Epithelial cell of esophagus (primary cell): ENCODE data around the gene PRSS23.

Source experiments
- DNase-seq: peaks from one replicate; pipeline ENCODE4 v3.0.0; 2010; ENCODE audit warnings: low read depth
- H3K4me3 ChIP-seq: 2 replicates; pipeline ENCODE4 v1.5.1; 2011; ENCODE audit warnings: mild to moderate bottlenecking, low read length, control low read depth
- TF ChIP-seq, protein P1 (sequence below): IDR thresholded peaks from 2 replicates; pipeline ENCODE4 v1.5.1; 2011; ENCODE audit warnings: low read depth, mild to moderate bottlenecking, low read length, control low read depth, inconsistent platforms; ENCODE audit not compliant: insufficient read depth; ENCODE audit errors: missing control alignments

PRSS23 gene

DNA sequence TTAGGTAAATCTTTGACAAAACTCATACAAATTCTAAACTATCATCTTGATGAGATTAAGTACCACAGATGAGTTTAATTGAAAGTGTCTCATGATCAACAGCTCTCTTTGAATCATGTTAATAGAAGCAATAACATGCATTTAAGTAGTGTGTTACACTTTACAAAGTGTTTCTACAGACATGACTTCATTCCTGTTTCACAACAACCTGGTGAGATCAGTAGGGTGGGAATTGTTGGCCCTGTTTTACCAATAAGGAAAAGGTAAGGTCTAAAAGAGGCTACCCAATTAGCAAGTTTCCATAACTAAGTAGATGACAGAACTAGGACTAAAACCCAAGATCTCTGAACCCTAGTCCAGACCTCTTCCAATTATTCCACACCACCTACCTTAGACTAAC lies 12.7 kb upstream of the PRSS23 start:
- no peak overlapping the region for H3K4me3 ChIP-seq
- TF ChIP-seq, protein P1, sequence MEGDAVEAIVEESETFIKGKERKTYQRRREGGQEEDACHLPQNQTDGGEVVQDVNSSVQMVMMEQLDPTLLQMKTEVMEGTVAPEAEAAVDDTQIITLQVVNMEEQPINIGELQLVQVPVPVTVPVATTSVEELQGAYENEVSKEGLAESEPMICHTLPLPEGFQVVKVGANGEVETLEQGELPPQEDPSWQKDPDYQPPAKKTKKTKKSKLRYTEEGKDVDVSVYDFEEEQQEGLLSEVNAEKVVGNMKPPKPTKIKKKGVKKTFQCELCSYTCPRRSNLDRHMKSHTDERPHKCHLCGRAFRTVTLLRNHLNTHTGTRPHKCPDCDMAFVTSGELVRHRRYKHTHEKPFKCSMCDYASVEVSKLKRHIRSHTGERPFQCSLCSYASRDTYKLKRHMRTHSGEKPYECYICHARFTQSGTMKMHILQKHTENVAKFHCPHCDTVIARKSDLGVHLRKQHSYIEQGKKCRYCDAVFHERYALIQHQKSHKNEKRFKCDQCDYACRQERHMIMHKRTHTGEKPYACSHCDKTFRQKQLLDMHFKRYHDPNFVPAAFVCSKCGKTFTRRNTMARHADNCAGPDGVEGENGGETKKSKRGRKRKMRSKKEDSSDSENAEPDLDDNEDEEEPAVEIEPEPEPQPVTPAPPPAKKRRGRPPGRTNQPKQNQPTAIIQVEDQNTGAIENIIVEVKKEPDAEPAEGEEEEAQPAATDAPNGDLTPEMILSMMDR: no peak
- DNase-seq: peak; percentile 70

DNA sequence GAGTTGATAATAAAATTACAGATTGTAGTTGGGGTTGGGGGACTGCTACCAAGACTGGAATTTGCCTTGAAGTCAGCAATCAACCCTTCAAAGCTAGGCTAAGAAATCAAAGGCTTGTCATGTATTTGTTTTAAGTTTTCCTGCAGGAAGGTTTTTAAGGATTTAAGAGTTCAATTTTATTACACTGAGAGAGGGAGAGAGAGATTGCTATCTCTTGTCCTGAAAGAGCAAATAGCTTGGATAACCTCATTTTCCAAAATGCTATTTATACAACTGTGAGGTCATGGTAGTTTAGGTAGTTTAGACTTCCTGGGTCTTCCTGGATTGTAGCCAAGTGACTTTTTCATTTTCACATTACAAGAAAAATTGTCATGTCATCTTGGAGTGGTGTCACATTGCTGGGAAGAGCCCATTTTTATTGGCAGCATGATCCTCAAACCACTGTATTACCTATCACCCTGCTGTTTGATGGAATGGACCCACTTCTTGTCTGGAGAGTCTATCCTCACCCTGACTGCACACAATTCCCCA lies 10.1 kb upstream of the PRSS23 start:
- TF ChIP-seq, protein P1: no peak
- DNase-seq: no peak
- no peak overlapping the region for H3K4me3 ChIP-seq

DNA sequence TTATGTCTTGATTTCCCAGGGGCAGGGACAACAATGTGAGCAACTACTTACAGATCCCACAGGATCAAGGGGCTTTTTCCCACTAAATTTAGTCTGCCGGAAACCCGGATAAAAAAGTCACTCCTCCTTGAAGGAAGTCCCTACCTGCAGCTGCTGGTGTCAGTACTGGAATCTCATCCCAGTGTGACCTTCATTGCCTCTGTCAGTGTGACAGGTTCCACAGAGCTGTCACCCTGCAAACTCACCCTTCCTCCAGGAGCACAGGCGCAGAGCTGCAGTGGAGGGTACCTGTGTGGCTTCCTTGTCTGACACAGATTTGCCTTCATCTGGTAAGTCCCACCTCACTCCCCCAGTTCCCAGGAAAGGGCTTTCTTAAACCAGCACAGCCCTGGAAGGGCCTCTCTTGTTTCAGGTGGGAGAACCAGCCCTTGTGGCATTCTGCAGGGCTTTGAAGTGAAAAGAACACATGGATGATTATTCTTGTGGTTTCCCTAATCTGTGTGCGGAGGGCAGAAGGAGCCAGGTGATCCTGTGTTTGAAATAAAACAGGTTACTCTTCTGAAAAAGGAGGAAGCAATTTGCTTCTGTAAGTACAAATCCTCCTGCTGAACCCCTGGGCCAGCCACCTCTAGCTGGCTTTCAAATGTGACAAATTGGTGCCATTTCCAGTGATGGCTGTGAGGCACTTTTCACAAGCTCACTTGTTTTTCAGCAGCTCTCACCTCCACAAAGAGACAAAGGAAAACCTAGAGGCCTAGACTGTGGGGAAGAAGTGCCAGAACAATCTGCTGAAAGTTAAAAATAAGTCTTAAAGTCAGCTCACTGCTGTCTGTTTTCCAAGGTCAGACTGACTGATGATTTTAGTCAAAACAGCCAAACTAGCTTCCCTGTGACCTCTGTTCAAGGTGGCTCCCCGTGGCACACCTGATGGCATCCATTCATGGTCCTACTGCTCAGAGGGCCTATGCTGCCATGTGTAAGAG lies 9.2 kb upstream of the PRSS23 start:
- DNase-seq: no peak
- H3K4me3 ChIP-seq: no peak overlapping the region
- TF ChIP-seq, protein P1: no peak

DNA sequence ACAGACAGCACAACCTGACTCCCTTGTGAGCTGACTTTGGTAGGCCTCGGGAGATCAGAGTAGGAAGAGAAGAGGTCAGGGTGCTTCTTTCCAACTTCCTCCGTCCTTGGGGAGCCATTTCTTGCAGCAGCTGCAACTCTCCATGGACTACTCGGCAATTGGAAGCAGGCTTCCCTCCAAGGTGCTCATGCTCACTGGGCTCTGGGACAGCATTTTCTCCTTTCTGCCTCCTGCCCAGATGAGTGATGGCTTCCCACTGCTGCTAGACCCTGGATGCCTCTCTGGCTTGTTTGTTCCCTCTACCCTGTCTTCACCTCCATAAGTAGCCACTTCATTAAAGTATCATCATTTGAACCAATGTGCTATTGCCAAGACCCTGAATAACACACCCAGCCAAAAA lies 8.2 kb upstream of the PRSS23 start:
- TF ChIP-seq, protein P1: no peak
- H3K4me3 ChIP-seq: no peak overlapping the region
- no peak for DNase-seq

DNA sequence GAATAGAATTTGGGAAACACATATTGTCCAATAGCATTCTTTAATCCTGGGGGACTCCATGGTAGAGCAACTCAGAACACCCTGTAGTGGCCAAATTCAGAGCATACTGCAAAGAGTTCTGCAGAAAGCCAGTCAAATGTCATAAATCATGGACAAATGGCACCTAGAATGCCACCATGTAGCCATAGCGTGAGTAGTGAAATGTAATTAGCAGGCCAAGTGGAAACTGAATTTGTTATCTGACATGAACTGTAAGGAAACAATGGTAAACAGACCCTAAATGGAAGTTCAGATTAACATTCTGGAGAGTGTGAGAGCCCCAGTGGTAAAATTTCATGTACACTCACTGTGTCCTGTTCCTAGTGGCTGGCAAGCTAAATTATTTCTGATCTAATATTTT lies 7.0 kb upstream of the PRSS23 start:
- no peak overlapping the region for H3K4me3 ChIP-seq
- TF ChIP-seq, protein P1: no peak
- DNase-seq: no peak

DNA sequence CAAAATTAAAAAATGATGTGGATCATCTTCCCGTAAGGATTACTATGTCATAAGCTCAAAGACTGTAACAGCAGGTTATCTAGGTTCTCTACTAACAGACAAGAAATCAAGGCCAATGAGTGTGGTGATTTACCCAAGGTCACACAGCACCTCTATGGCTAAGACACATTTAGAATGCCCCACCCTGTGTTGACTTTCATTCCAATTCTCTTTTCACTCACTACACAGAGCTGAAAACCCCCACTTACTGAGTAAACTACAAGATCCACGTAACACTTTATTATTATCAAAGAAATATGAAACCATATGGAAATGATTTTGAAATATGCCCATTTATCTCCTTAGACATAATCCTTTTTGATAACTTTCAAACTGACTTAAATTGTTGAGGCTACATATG lies 4.8 kb upstream of the PRSS23 start:
- H3K4me3 ChIP-seq: no peak overlapping the region
- TF ChIP-seq, protein P1: no peak
- no peak for DNase-seq

DNA sequence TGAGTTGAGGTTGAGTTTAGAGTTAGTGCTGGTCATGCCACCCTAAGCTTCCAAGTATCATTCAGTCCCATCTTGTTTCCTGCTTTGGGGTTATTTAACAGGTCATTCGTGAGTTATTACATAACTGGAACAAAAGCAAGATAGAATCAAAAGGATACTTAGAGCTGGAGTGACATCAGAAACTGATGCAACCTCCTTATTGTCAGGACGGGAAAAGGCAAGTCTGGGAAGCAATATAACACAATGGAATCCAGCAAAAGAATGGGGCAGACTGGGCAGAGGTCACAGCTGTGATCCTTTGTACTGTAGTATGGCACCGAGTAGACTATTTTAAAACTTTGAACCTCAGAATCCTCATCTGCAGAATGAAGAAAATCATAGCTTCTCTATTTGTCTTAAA lies 4.4 kb upstream of the PRSS23 start:
- no peak overlapping the region for H3K4me3 ChIP-seq
- TF ChIP-seq, protein P1: no peak
- peak; percentile 81 for DNase-seq
